H9 (cell line): ENCODE measurements around the gene ACSL3. TPM values are rescaled to one million over a fixed set of nuclear protein-coding genes. Genes with fewer than 3 reads are reported as not detected.

ENCODE experiments used
- DNase-seq: peaks from one replicate; pipeline ENCODE4 v3.0.0-alpha.2; 2017
- H2AFZ ChIP-seq: one replicate; pipeline ENCODE4 v1.6.1; 2013; ENCODE audit warnings: mild to moderate bottlenecking, low read length, control low read depth, moderate library complexity
- H2AK5ac ChIP-seq: 2 replicates; pipeline ENCODE4 v1.6.1; 2013; ENCODE audit warnings: low read length, control low read depth, mixed read lengths; ENCODE audit not compliant: insufficient read length
- H2BK120ac ChIP-seq: one replicate; pipeline ENCODE4 v1.6.1; 2013; ENCODE audit warnings: low read depth, mild to moderate bottlenecking, low read length, control low read depth, inconsistent platforms; ENCODE audit not compliant: poor library complexity, severe bottlenecking
- H2BK12ac ChIP-seq: 2 replicates; pipeline ENCODE4 v1.6.1; 2013; ENCODE audit warnings: low read length, control low read depth, mixed read lengths, low read depth; ENCODE audit not compliant: insufficient read length
- H2BK15ac ChIP-seq: 2 replicates; pipeline ENCODE4 v1.6.1; 2013; ENCODE audit warnings: low read depth, low read length, control low read depth
- H2BK20ac ChIP-seq: one replicate; pipeline ENCODE4 v1.6.1; 2013; ENCODE audit warnings: low read depth, mild to moderate bottlenecking, low read length, control low read depth, inconsistent platforms; ENCODE audit not compliant: poor library complexity, severe bottlenecking
- H2BK5ac ChIP-seq: 2 replicates; pipeline ENCODE4 v1.6.1; 2013; ENCODE audit warnings: low read length, control low read depth, mixed read lengths; ENCODE audit not compliant: insufficient read length
- H3K14ac ChIP-seq: 2 replicates; pipeline ENCODE4 v1.6.1; 2013; ENCODE audit warnings: low read length, control low read depth; ENCODE audit not compliant: insufficient read depth
- H3K18ac ChIP-seq: 2 replicates; pipeline ENCODE4 v1.6.1; 2013; ENCODE audit warnings: low read depth, mild to moderate bottlenecking, mixed read lengths, low read length, control low read depth; ENCODE audit not compliant: insufficient read length
- H3K23ac ChIP-seq: 2 replicates; pipeline ENCODE4 v1.6.1; 2013; ENCODE audit warnings: low read length, control low read depth, mixed read lengths, low read depth; ENCODE audit not compliant: insufficient read length
- H3K23me2 ChIP-seq: 2 replicates; pipeline ENCODE4 v1.6.1; 2013; ENCODE audit warnings: low read depth, mild to moderate bottlenecking, mixed read lengths, low read length, control low read depth; ENCODE audit not compliant: insufficient read length, poor library complexity, severe bottlenecking
- H3K27ac ChIP-seq: 2 replicates; pipeline ENCODE4 v1.5.1; 2013; ENCODE audit warnings: low read length, control low read depth, mixed read lengths, low read depth; ENCODE audit not compliant: insufficient read length
- H3K27me3 ChIP-seq: 2 replicates; pipeline ENCODE4 v1.6.1; 2013; ENCODE audit warnings: low read length, control low read depth, inconsistent platforms; ENCODE audit not compliant: insufficient read depth
- H3K4ac ChIP-seq: 2 replicates; pipeline ENCODE4 v1.6.1; 2013; ENCODE audit warnings: low read depth, mild to moderate bottlenecking, control low read depth, inconsistent platforms, low read length, moderate library complexity
- H3K4me1 ChIP-seq: 2 replicates; pipeline ENCODE4 v1.6.1; 2013; ENCODE audit warnings: low read length, control low read depth, inconsistent platforms; ENCODE audit not compliant: insufficient read depth
- H3K4me2 ChIP-seq: 2 replicates; pipeline ENCODE4 v1.6.1; 2013; ENCODE audit warnings: low read length, control low read depth, mixed read lengths; ENCODE audit not compliant: insufficient read length, insufficient read depth
- H3K56ac ChIP-seq: 2 replicates; pipeline ENCODE4 v1.6.1; 2013; ENCODE audit warnings: low read depth, mild to moderate bottlenecking, mixed read lengths, low read length, control low read depth; ENCODE audit not compliant: insufficient read length
- H3K79me1 ChIP-seq: 2 replicates; pipeline ENCODE4 v1.6.1; 2013; ENCODE audit warnings: low read depth, mild to moderate bottlenecking, moderate library complexity, low read length, control low read depth, inconsistent platforms; ENCODE audit not compliant: insufficient read depth, poor library complexity, severe bottlenecking
- H3K79me2 ChIP-seq: 2 replicates; pipeline ENCODE4 v1.6.1; 2013; ENCODE audit warnings: low read length, control low read depth, inconsistent platforms; ENCODE audit not compliant: insufficient read depth
- H3K9ac ChIP-seq: 2 replicates; pipeline ENCODE4 v1.6.1; 2013; ENCODE audit warnings: low read length, control low read depth, mixed read lengths; ENCODE audit not compliant: insufficient read length; ENCODE audit errors: extremely low read depth
- H3K9me3 ChIP-seq: one replicate; pipeline ENCODE4 v1.6.1; 2013; ENCODE audit warnings: low read depth, low read length, inconsistent platforms; ENCODE audit not compliant: control insufficient read depth
- H3T11ph ChIP-seq: one replicate; pipeline ENCODE4 v1.6.1; 2013; ENCODE audit warnings: mild to moderate bottlenecking, low read length, control low read depth, inconsistent platforms
- H4K20me1 ChIP-seq: one replicate; pipeline ENCODE4 v1.6.1; 2013; ENCODE audit not compliant: control insufficient read depth, insufficient read length, insufficient read depth
- H4K5ac ChIP-seq: 2 replicates; pipeline ENCODE4 v1.6.1; 2013; ENCODE audit warnings: low read depth, mild to moderate bottlenecking, mixed read lengths, low read length, control low read depth; ENCODE audit not compliant: insufficient read length
- H4K8ac ChIP-seq: replicated peaks from 2 replicates; pipeline ENCODE4 v1.6.1; 2013; ENCODE audit warnings: low read length, control low read depth, mixed read lengths, low read depth; ENCODE audit not compliant: insufficient read length
- H4K91ac ChIP-seq: 2 replicates; pipeline ENCODE4 v1.6.1; 2013; ENCODE audit warnings: low read depth, mild to moderate bottlenecking, moderate library complexity, mixed read lengths, low read length, control low read depth; ENCODE audit not compliant: insufficient read length
- H3K27ac Mint-ChIP-seq, 3 experiments: 2 replicates in 2 of 3; 3 replicates in 1 of 3; pipeline ENCODE4 v1.8.0; 2020 to 2021; ENCODE audit warnings: mixed read lengths in 3 of 3, mild to moderate bottlenecking in 1 of 3, moderate library complexity in 1 of 3
- H3K27me3 Mint-ChIP-seq: 2 replicates; pipeline ENCODE4 v1.8.0; 2021; ENCODE audit warnings: low read depth, mild to moderate bottlenecking, moderate library complexity, mixed read lengths
- H3K36me3 Mint-ChIP-seq, 3 experiments: 2 replicates in 2 of 3; 3 replicates in 1 of 3; pipeline ENCODE4 v1.8.0; 2020 to 2021; ENCODE audit warnings: low read depth in 3 of 3, mixed read lengths in 3 of 3; ENCODE audit not compliant: insufficient read depth in 1 of 3
- H3K4me1 Mint-ChIP-seq, 2 experiments: 2 replicates each; pipeline ENCODE4 v1.8.0; 2020; ENCODE audit warnings: mixed read lengths in 2 of 2
- H3K4me3 Mint-ChIP-seq, 2 experiments: 2 replicates in 1 of 2; 3 replicates in 1 of 2; pipeline ENCODE4 v1.8.0; 2020 to 2021; ENCODE audit warnings: mild to moderate bottlenecking in 2 of 2, mixed read lengths in 2 of 2, moderate library complexity in 1 of 2
- H3K9me3 Mint-ChIP-seq, 2 experiments: 2 replicates in 1 of 2; 3 replicates in 1 of 2; pipeline ENCODE4 v1.8.0; 2020; ENCODE audit warnings: mild to moderate bottlenecking in 2 of 2, mixed read lengths in 2 of 2, moderate library complexity in 1 of 2
- WGBS: extraction: QIAGEN DNeasy Blood & Tissue Kit; methylation state at CpG from one replicate; pipeline ENCODE4 v1.1.7; 2013; ENCODE audit warnings: missing lambda C conversion rate, low lambda C conversion rate, mixed read lengths; ENCODE audit not compliant: insufficient read length; ENCODE audit errors: extremely low coverage; 5-methylcytosine and 5-hydroxymethylcytosine counted together
- total RNA-seq: library from RNA; stranded (reverse); gene quantifications from 2 replicates; pipeline ENCODE4 v1.2.1, GENCODE V29; 2021
- TF ChIP-seq, protein P1 (sequence below): fragments of 200-600 bp; sonication (generic); conservative IDR thresholded peaks from 3 replicates; pipeline ENCODE4 v1.8.0; 2021; ENCODE audit warnings: antibody characterized with exemption, mild to moderate bottlenecking

Gene ACSL3
- total RNA-seq, 1 experiment from 2014 or later = 60.9 TPM

- no peaks in the 10 kb centered on the region for H3K27me3 Mint-ChIP-seq
- Histone ChIP-seq H2BK120ac (no peak overlapping the region), H3K23ac (no peak overlapping the region), H2BK20ac (no peak overlapping the region), H2AK5ac (no peak overlapping the region), H3K4me2 (no peak overlapping the region), H3K18ac (no peak overlapping the region), H3K9ac (no peak overlapping the region), H4K5ac (no peak overlapping the region), H3K4me1 (peaks cover 8% of the 10 kb centered on the region; the same call in 1 of the 2 replicates), H2AFZ (no peak overlapping the region), H3K27me3 (no peaks in the 10 kb centered on the region), H3K27ac (no peak overlapping the region), H4K91ac (no peak overlapping the region), H3T11ph (no peak overlapping the region), H3K56ac (no peak overlapping the region), H2BK5ac (no peak overlapping the region), H3K23me2 (no peaks in the 10 kb centered on the region), H3K4ac (no peak overlapping the region), H4K20me1 (no peaks in the 10 kb centered on the region), H2BK15ac (no peak overlapping the region), H3K79me1 (no peaks in the 10 kb centered on the region), H2BK12ac (no peak overlapping the region), H4K8ac (no peak overlapping the region), H3K79me2 (peaks cover 5% of the 10 kb centered on the region), H3K14ac (no peak overlapping the region), H3K9me3 (no peaks in the 10 kb centered on the region)
- peaks cover 15 to 18% (median 17%) of the 10 kb centered on the region in 3 experiments; a peak in 6 of 7 replicates for H3K36me3 Mint-ChIP-seq
- no peak for DNase-seq
- no CpG with 5 or more reads among the region's 2 CpGs for WGBS
- no peaks in the 10 kb centered on the region for H3K9me3 Mint-ChIP-seq
- H3K4me3 Mint-ChIP-seq = no peak overlapping the region; a peak in 1 of 5 replicates
- peak overlapping the region; percentile 17 to 93 (median 65); a peak in 4 of 7 replicates for H3K27ac Mint-ChIP-seq
- TF ChIP-seq, protein P1, sequence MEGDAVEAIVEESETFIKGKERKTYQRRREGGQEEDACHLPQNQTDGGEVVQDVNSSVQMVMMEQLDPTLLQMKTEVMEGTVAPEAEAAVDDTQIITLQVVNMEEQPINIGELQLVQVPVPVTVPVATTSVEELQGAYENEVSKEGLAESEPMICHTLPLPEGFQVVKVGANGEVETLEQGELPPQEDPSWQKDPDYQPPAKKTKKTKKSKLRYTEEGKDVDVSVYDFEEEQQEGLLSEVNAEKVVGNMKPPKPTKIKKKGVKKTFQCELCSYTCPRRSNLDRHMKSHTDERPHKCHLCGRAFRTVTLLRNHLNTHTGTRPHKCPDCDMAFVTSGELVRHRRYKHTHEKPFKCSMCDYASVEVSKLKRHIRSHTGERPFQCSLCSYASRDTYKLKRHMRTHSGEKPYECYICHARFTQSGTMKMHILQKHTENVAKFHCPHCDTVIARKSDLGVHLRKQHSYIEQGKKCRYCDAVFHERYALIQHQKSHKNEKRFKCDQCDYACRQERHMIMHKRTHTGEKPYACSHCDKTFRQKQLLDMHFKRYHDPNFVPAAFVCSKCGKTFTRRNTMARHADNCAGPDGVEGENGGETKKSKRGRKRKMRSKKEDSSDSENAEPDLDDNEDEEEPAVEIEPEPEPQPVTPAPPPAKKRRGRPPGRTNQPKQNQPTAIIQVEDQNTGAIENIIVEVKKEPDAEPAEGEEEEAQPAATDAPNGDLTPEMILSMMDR = no peak
- peaks cover 40% of the 10 kb centered on the region in 2 experiments for H3K4me1 Mint-ChIP-seq
Measured at GRCh38 chr2:222912117-222912516, 51.3 kb downstream of the ACSL3 start.
